Sigmoid colon (tissue), 3 donors: ENCODE data around the gene BRSK2.

Experiments used
- CTCF ChIP-seq, 4 experiments: fragments of 450-650 bp in 3 of 4; fragments of 200-600 bp in 1 of 4; IDR thresholded peaks; one replicate each; pipeline ENCODE4 v1.5.1; 2016 to 2019; ENCODE audit warnings: antibody characterized with exemption in 4 of 4, mild to moderate bottlenecking in 3 of 4, moderate library complexity in 2 of 4
- POLR2A ChIP-seq, 2 donors: fragments of 450-650 bp; IDR thresholded peaks; one replicate each; pipeline ENCODE4 v1.6.1; 2016; ENCODE audit warnings: antibody characterized with exemption in 2 of 2, mild to moderate bottlenecking in 2 of 2, moderate library complexity in 2 of 2

- TF ChIP-seq POLR2A (IDR thresholded peaks at IDR 0.05), result no peak
- TF ChIP-seq CTCF (IDR thresholded peaks at IDR 0.05), result no peak
Observed at GRCh38 chr11:1433977-1434640, 44.4 kb downstream of the BRSK2 start.
